Glutamatergic neuron (in vitro differentiated cells): ENCODE data around the gene CRYBB2. TPM values are rescaled to one million over a fixed set of nuclear protein-coding genes. Genes with fewer than 3 reads are reported as not detected.

Experiments used
- DNase-seq: peaks from one replicate; pipeline ENCODE4 v3.0.0; 2022
- H3K27ac Mint-ChIP-seq: one replicate; pipeline ENCODE4 v1.8.0; 2020; ENCODE audit warnings: mild to moderate bottlenecking, mixed read lengths, inconsistent platforms; ENCODE audit not compliant: unreplicated experiment
- H3K27me3 Mint-ChIP-seq: one replicate; pipeline ENCODE4 v1.8.0; 2020; ENCODE audit warnings: mild to moderate bottlenecking, moderate library complexity, mixed read lengths, inconsistent platforms; ENCODE audit not compliant: unreplicated experiment
- H3K36me3 Mint-ChIP-seq: one replicate; pipeline ENCODE4 v1.8.0; 2020; ENCODE audit warnings: mild to moderate bottlenecking, mixed read lengths, inconsistent platforms; ENCODE audit not compliant: unreplicated experiment
- H3K4me1 Mint-ChIP-seq: one replicate; pipeline ENCODE4 v1.8.0; 2020; ENCODE audit warnings: mild to moderate bottlenecking, low read depth, mixed read lengths, inconsistent platforms; ENCODE audit not compliant: unreplicated experiment
- H3K4me3 Mint-ChIP-seq: one replicate; pipeline ENCODE4 v1.8.0; 2020; ENCODE audit warnings: mild to moderate bottlenecking, mixed read lengths, inconsistent platforms; ENCODE audit not compliant: unreplicated experiment
- H3K9me3 Mint-ChIP-seq: one replicate; pipeline ENCODE4 v1.8.0; 2020; ENCODE audit warnings: mild to moderate bottlenecking, moderate library complexity, mixed read lengths, inconsistent platforms; ENCODE audit not compliant: unreplicated experiment
- CTCF ChIP-seq: fragments of 200-600 bp; sonication (generic); IDR thresholded peaks from one replicate; pipeline ENCODE4 v1.5.0; 2021; ENCODE audit not compliant: partially characterized antibody, unreplicated experiment
- long read RNA-seq: library from polyadenylated mRNA; unstranded; transcript quantifications from one replicate; pipeline ENCODE4 v2.0.0, GENCODE V29; 2020; ENCODE audit not compliant: unreplicated experiment
- total RNA-seq: library from RNA; stranded (reverse); fragmentation: NEBNext Ultra II Directional; extraction: Animal tissue kit (Norgen Biotek cat#: 25700); gene quantifications from one replicate; pipeline ENCODE4 v1.2.1, GENCODE V29; 2021; ENCODE audit not compliant: unreplicated experiment

The CRYBB2 gene
- not detected for total RNA-seq
- long read RNA-seq = 0 reads

GRCh38 chr22:25219211-25219689, at the start of gene CRYBB2:
Gene CRYBB2 (plus strand): TSS chr22:25219639. CDS start chr22:25221430, 1,791 bp downstream.
- Mint-ChIP-seq H3K9me3 (no peaks in the 10 kb centered on the region), H3K27me3 (peaks cover 3% of the 10 kb centered on the region), H3K4me3 (no peak within 1 kb of the TSS), H3K27ac (no peak within 1 kb of the TSS), H3K4me1 (no peaks in the 10 kb centered on the region), H3K36me3 (no peaks in the 10 kb centered on the region)
- no peak for TF ChIP-seq CTCF
- no peak for DNase-seq

- no peak overlapping the region for H3K4me3 Mint-ChIP-seq
Measured at GRCh38 chr22:25170426-25170980, 48.9 kb upstream of the CRYBB2 start.

GRCh38 chr22:25172153-25172552, 47.3 kb upstream of the CRYBB2 start:
- no peak overlapping the region for H3K4me3 Mint-ChIP-seq
- H3K9me3 Mint-ChIP-seq = no peaks in the 10 kb centered on the region
- H3K36me3 Mint-ChIP-seq = no peaks in the 10 kb centered on the region
- H3K4me1 Mint-ChIP-seq = peaks cover 5% of the 10 kb centered on the region
- no peak for DNase-seq
- H3K27ac Mint-ChIP-seq = no peak overlapping the region
- H3K27me3 Mint-ChIP-seq = peaks cover 8% of the 10 kb centered on the region
- no peak for TF ChIP-seq CTCF

More at GRCh38 chr22:25170426-25170980, 48.9 kb upstream of the CRYBB2 start:
- Mint-ChIP-seq H3K27ac (no peak overlapping the region), H3K36me3 (no peaks in the 10 kb centered on the region), H3K9me3 (no peaks in the 10 kb centered on the region), H3K27me3 (peaks cover 7% of the 10 kb centered on the region), H3K4me1 (peaks cover 14% of the 10 kb centered on the region)
- no peak for DNase-seq
- TF ChIP-seq CTCF = no peak

GRCh38 chr22:25174156-25174887, 45.1 kb upstream of the CRYBB2 start:
- no peak for DNase-seq
- H3K4me1 Mint-ChIP-seq = no peaks in the 10 kb centered on the region
- peaks cover 2% of the 10 kb centered on the region for H3K36me3 Mint-ChIP-seq
- no peak for TF ChIP-seq CTCF
- no peaks in the 10 kb centered on the region for H3K9me3 Mint-ChIP-seq
- peaks cover 4% of the 10 kb centered on the region for H3K27me3 Mint-ChIP-seq
- H3K27ac Mint-ChIP-seq = no peak overlapping the region
- H3K4me3 Mint-ChIP-seq = no peak overlapping the region

GRCh38 chr22:25174888-25175411, 44.5 kb upstream of the CRYBB2 start:
- no peak overlapping the region for H3K27ac Mint-ChIP-seq
- H3K36me3 Mint-ChIP-seq = peaks cover 8% of the 10 kb centered on the region
- H3K4me3 Mint-ChIP-seq = no peak overlapping the region
- no peak for DNase-seq
- peaks cover 4% of the 10 kb centered on the region for H3K27me3 Mint-ChIP-seq
- TF ChIP-seq CTCF = no peak
- H3K4me1 Mint-ChIP-seq = no peaks in the 10 kb centered on the region
- peaks cover 5% of the 10 kb centered on the region for H3K9me3 Mint-ChIP-seq
